Glomerular visceral epithelial cell (primary cell): ENCODE measurements around the gene COPZ2.
A peak's percentile ranks its signal among the peaks of the same experiment; 100 is the strongest.
"Not testable (repeated sequence)": the region's sequence is repeated elsewhere in the genome, so short reads cannot be mapped to it uniquely, and the experiment has no call there.

Source experiments
- DNase-seq: peaks from one replicate; pipeline ENCODE4 v3.0.0-alpha.2; 2016; ENCODE audit errors: extremely low spot score

Gene COPZ2

GRCh38 chr17:48037036-48037837, at the start of gene COPZ2:
TSS of gene COPZ2 (minus strand) at chr17:48037797. CDS start at chr17:48037777, 20 bp downstream.
- peak; percentile 69 for DNase-seq

- no peak for DNase-seq
Measured at GRCh38 chr17:48084932-48085331, 47.3 kb upstream of the COPZ2 start.

- DNase-seq, result no peak
Measured at GRCh38 chr17:48081858-48082257, 44.3 kb upstream of the COPZ2 start.

GRCh38 chr17:48077152-48077551, 39.6 kb upstream of the COPZ2 start:
- not testable (repeated sequence) for DNase-seq

- peak; percentile 83 for DNase-seq
Measured at GRCh38 chr17:48074322-48075081, 36.9 kb upstream of the COPZ2 start.

GRCh38 chr17:48073566-48074094, 36.0 kb upstream of the COPZ2 start:
- DNase-seq, result not testable (repeated sequence)

GRCh38 chr17:48072811-48073210, 35.2 kb upstream of the COPZ2 start:
- DNase-seq, result not testable (repeated sequence)

GRCh38 chr17:48071654-48072053, 34.1 kb upstream of the COPZ2 start:
- no peak for DNase-seq

GRCh38 chr17:48070195-48070594, 32.6 kb upstream of the COPZ2 start:
- DNase-seq, result no peak

- peak; percentile 52 for DNase-seq
Measured at GRCh38 chr17:48068491-48068961, 30.9 kb upstream of the COPZ2 start.

- DNase-seq, result not testable (repeated sequence)
Measured at GRCh38 chr17:48067808-48068207, 30.2 kb upstream of the COPZ2 start.

GRCh38 chr17:48067245-48067644, 29.6 kb upstream of the COPZ2 start:
- DNase-seq, result no peak

GRCh38 chr17:48066656-48067055, 29.1 kb upstream of the COPZ2 start:
- DNase-seq, result no peak

GRCh38 chr17:48066192-48066591, 28.6 kb upstream of the COPZ2 start:
- DNase-seq, result no peak

GRCh38 chr17:48064638-48065037, 27.0 kb upstream of the COPZ2 start:
- DNase-seq, result no peak

GRCh38 chr17:48062273-48062672, 24.7 kb upstream of the COPZ2 start:
- DNase-seq, result no peak

GRCh38 chr17:48060249-48060648, 22.7 kb upstream of the COPZ2 start:
- no peak for DNase-seq

GRCh38 chr17:48059125-48059668, 21.6 kb upstream of the COPZ2 start:
- DNase-seq, result no peak

- no peak for DNase-seq
Measured at GRCh38 chr17:48058393-48059124, 21.0 kb upstream of the COPZ2 start.

- no peak for DNase-seq
Measured at GRCh38 chr17:48057626-48058025, 20.0 kb upstream of the COPZ2 start.

GRCh38 chr17:48056879-48057278, 19.3 kb upstream of the COPZ2 start:
- no peak for DNase-seq
